AML-193 (cell line): ENCODE data around the gene PPT1.

Experiments used
- DNase-seq, 2 experiments: peaks; one replicate each; lab custom pipeline; 2025; lab: John Stamatoyannopoulos, UW

Gene PPT1

GRCh38 chr1:40096977-40097782 is at the start of gene PPT1:
Gene PPT1, minus strand, starts transcription at chr1:40097252. Its CDS starts 14 bp downstream, at chr1:40097238.
- peak; percentile 47 to 54 for DNase-seq

GRCh38 chr1:40143891-40144575 is 47.0 kb upstream of the PPT1 start:
- DNase-seq, result peak; percentile 48 to 53

- DNase-seq, result no peak
These were observed 45.0 kb upstream of the PPT1 start for GRCh38 chr1:40141878-40142535.

DNA sequence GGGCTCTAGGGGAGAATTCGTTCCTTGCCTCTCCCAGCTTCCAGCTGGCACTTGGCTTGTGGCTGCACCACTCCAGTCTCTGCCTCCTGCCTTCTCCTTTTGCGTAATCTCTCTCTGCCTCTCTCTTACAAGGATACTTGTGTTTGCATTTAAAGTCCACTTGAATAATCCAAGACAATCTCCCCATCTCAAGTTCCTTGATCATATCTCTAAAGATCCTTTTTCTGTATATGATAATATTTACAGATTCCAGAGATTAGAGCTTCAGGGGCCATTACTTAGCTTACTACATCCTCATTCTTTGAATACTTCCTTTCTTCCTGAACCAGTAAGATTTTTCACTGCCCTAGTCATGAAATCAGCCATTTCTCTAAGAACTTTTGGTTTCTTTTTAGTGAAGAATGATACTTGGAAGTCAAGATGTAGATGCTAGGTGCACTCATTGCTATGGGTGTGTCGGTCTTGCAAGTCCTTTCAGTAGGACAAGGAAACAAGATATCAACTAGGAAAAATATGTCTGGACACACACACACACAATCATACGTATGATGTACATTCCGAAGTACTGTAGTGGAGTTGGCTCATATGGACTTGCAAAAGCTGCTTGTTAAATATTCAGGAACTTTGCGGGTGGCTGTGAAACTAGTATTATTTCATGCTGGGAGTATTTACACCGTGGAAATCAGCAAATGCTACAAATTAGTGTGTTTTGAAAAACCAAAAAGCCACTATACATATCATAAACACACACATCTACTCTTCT is 43.3 kb upstream of the PPT1 start:
- DNase-seq, result no peak

- DNase-seq, result no peak
These were observed 36.8 kb upstream of the PPT1 start for GRCh38 chr1:40133839-40134238.

DNA sequence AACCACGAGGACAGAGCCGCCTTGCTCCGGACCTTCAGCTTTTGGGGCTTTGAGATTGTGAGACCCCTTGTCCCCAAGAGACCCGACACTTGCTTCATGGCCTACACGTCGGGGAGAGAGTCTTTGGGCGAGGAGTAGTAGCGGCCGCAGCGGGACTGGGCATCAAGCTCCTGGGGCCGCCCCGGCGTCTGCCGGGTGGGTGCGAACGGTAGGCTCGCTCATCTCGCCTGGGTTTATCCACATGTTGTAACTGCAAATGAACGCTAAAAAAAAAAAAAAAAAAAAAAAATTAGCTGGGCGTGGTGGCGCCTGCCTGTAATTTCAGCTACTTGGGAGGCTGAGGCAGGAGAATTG is 36.2 kb upstream of the PPT1 start:
- no peak for DNase-seq

DNA sequence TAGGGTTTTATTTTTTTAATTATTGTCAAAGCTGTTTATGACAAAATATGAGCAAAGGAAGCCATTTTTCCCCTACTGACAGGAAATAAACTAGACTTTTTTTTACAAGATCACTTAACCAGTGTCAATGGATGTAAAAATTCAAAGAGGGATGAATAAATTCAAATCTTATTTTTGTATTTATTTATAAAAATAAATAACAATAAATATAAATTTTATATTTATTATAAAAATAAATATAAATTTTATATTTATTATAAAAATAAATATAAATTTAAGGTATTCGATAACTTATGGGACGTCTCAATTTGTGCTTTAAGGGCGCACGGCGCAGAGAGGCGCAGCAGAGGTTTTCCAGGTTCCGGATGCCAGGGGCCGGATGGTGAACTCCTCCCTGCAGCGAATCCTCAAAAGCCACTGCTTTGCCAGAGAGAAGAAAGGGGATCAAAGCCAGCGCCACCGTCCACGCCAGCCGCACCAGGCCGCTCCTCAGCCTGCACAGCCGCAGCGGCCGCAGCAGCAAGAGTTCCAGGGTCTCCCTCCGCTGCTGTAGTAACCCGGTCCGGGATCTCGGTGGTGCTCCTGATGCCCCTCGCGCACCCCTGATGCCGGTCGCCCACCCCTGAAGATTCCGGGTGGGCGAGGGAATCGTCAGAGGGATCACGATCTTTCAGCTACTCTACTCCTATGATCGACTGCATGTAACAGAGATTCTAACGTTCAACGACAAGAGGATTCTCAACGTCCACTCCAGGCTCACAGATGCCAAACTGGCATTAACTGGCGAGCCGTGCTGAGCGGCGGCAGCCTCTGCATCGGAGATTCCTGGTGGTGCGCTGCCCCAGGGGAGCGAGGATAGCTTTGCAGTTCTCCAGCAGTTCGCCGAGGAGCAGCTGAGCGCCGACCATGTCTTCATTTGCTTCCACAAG is 35.6 kb upstream of the PPT1 start:
- no peak for DNase-seq

GRCh38 chr1:40130892-40131291 is 33.8 kb upstream of the PPT1 start:
- peak; percentile 22 to 38 for DNase-seq

GRCh38 chr1:40122855-40123254 is 25.8 kb upstream of the PPT1 start:
- no peak for DNase-seq

DNA sequence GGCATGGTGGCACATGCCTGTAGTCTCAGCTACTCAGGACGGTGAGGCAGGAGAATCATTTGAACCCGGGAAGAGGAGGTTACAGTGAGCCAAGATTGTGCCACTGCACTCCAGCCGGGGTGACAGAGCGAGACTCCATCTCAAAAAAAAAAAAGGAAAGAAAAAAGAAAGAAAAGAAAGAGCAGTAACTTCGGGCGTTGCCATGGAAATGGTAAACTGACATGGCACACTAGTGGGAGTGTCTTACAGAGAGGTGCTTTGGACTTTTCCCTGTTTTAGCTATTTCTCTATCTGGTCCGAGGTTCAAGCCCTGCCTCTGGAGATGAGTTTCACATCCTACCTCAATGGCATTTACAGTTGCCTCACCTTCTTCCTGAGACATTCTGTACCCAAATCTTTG is 23.1 kb upstream of the PPT1 start:
- no peak for DNase-seq

- no peak for DNase-seq
These were observed 17.3 kb upstream of the PPT1 start for GRCh38 chr1:40114400-40114799.

DNA sequence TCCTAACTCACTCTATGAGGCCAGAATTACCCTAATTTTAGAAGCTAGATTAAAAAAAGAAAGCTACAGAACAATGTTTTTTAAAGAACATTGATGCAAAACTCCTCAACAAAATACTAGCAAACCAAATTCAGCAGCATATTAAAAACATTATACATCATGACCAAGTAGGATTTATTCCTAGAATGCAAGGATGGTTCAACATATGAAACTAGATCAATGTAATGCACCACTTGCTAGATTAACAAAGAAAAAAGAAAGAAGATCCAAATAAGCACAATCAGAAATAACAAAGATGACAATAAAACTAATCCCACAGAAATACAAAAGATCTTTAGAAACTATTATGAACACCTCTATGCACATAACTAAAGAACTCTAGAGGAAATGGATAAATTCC is 13.3 kb upstream of the PPT1 start:
- no peak for DNase-seq

GRCh38 chr1:40107290-40107959 is 10.4 kb upstream of the PPT1 start:
- no peak for DNase-seq

DNA sequence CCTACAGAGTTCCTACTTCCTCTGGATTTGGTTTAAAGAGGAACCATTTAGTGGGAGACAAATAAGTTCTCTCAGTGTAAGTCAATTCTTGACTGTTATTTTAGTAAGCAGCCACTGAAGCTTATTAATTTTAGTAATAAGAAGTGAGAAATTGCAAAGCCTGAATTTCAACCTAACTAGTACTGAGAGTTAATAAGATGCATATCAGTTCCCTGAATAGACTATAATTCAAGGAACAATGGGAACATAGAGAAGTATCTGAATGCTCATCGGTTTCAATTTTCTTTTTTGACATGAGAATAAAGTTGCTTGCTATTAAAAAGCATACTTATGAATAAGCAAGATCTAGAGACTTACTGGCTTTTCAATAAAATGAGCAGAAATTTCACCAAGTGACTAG is 8.0 kb upstream of the PPT1 start:
- DNase-seq, result no peak

DNA sequence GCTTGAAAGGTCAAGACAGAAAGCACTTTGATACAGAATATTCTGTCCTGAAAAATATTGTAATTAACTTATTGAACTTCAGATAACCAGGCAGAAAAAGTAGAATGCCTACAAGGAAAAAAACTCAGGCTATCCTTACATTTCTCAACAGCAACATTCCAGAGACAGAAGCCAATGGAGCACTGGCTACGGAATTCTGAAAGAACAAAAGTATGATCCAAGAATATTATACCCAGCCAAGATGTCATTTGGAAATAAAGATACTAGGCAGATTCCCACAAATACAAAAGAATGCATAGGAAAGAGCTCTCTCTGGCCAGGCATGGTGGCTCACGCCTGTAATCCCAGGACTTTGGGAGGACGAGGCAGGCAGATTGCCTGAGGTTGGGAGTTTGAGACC is 5.8 kb upstream of the PPT1 start:
- DNase-seq, result no peak

GRCh38 chr1:40102038-40102437 is 5.0 kb upstream of the PPT1 start:
- no peak for DNase-seq

DNA sequence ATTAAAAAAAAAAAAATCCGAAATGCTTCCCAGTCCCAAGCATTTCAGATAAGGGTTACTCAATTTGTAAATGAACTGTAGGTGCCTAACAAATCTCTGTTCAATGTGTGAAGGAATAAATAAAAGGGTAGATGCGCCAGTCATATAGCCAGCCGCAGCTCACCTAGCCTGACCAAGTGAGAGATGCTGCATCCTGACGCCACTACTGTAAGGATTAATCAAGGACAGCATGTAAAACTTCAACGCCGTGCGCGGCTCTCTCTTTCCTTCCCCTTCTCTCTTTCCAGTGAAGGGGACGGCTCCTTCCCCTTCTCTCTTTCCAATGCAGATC is 441 bp downstream of the PPT1 start:
- DNase-seq, result no peak

DNA sequence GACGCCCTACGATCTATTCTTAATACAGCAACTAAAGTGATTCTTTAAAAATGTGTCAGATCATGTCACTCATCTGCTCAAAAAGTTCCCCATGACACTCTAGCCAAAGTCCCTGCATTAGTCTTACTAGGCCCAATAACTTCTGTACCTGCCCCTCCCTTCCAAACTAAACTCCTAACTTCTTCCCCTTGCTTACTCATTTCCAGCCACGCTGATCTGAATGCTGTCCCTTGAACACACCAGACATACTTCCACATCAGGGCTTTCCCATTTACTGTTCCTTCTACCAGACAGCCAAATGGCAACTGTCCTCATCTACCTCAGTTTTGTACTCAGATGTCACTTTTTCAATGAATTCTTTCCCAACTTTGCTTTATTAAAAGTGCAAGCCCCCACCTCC is 1.2 kb downstream of the PPT1 start:
- peak in 1 of 2 experiments; percentile 5 for DNase-seq

GRCh38 chr1:40094466-40095110 is 2.5 kb downstream of the PPT1 start:
- DNase-seq, result peak; percentile 56 to 59
